Gastroesophageal sphincter (tissue), 3 donors: ENCODE data around the gene COL5A1.

Experiments used
- POLR2A ChIP-seq, 2 donors: fragments of 450-650 bp; IDR thresholded peaks; one replicate each; pipeline ENCODE4 v1.6.1; 2017; ENCODE audit warnings: antibody characterized with exemption in 2 of 2, mild to moderate bottlenecking in 2 of 2, moderate library complexity in 1 of 2
- POLR2AphosphoS5 ChIP-seq: sonication (generic); formaldehyde crosslinking; IDR thresholded peaks from one replicate; pipeline ENCODE4 v1.6.1; 2017; ENCODE audit warnings: antibody characterized with exemption
- TF ChIP-seq, protein P1 (sequence below), 4 experiments: fragments of 200-600 bp in 2 of 4; fragments of 450-650 bp in 2 of 4; sonication (generic) in 1 of 4; IDR thresholded peaks; one replicate each; pipeline ENCODE4 v1.5.1; 2017 to 2019; ENCODE audit warnings: antibody characterized with exemption in 4 of 4, mild to moderate bottlenecking in 2 of 4, moderate library complexity in 2 of 4

DNA sequence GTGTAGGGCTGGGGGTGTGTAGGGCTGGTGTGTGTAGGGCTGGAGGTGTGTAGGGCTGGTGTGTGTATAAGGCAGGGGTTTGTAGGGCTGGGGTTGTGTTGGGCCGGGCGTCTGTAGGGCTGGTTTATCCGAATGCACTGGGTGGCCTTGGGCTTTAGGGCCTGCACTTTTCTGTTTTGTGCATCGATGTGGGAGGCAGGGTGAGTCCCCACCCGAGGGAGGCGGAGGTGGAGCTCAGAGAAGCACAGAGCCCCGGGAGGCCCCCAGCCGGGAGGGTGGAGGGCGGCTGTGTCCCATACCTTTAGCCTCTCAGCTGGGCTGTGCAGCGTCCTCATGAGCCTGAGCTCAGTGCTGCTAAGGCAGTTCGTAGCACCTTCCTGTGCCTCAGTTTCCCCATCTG lies 13.5 kb downstream of the COL5A1 start:
- no peak for TF ChIP-seq POLR2A (IDR thresholded peaks at IDR 0.05)
- TF ChIP-seq, protein P1, sequence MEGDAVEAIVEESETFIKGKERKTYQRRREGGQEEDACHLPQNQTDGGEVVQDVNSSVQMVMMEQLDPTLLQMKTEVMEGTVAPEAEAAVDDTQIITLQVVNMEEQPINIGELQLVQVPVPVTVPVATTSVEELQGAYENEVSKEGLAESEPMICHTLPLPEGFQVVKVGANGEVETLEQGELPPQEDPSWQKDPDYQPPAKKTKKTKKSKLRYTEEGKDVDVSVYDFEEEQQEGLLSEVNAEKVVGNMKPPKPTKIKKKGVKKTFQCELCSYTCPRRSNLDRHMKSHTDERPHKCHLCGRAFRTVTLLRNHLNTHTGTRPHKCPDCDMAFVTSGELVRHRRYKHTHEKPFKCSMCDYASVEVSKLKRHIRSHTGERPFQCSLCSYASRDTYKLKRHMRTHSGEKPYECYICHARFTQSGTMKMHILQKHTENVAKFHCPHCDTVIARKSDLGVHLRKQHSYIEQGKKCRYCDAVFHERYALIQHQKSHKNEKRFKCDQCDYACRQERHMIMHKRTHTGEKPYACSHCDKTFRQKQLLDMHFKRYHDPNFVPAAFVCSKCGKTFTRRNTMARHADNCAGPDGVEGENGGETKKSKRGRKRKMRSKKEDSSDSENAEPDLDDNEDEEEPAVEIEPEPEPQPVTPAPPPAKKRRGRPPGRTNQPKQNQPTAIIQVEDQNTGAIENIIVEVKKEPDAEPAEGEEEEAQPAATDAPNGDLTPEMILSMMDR (IDR thresholded peaks at IDR 0.05) = no peak
- TF ChIP-seq POLR2AphosphoS5 = no peak
